Activated T-helper 1 cell treated with anti-CD3 and anti-CD28 coated beads, Interleukin-2, amount 50 U/mL, for 16 hours (primary cell): ENCODE data around the gene MAGEH1.

Experiments
- DNase-seq, 2 donors: peaks; one replicate each; pipeline ENCODE4 v3.0.0-alpha.2; 2020; ENCODE audit warnings: low read depth in 1 of 2, low spot score in 1 of 2

MAGEH1 gene

GRCh38 chrX:55490121-55490520, 38.2 kb downstream of the MAGEH1 start:
- DNase-seq: no peak

GRCh38 chrX:55490974-55491373, 39.0 kb downstream of the MAGEH1 start:
- DNase-seq: no peak
